ENCODE measurements around the gene SNX11.

The SNX11 gene

GRCh38 chr17:48101012-48101720 lies 6.4 kb upstream of the SNX11 start, which contains the start of gene CBX1:
TSS of gene CBX1 (minus strand) at chr17:48101478. CDS start at chr17:48077004, 24,474 bp downstream.
- H3K27ac ChIP-seq (ENCODE audit: low read depth, low read length, poor library complexity, severe bottlenecking): peak within 1 kb of the TSS; percentile 47
- H4K20me1 ChIP-seq (ENCODE audit: insufficient read depth, low read length): no peaks in the 10 kb centered on the region
- peaks cover 21% of the 10 kb centered on the region for H3K4me1 ChIP-seq (ENCODE audit: insufficient read depth, low read length, severe bottlenecking)
- no peaks in the 10 kb centered on the region for H3K27me3 ChIP-seq (ENCODE audit: insufficient read depth, low read length)
- H3K9ac ChIP-seq (ENCODE audit: low read length): peak within 1 kb of the TSS; percentile 65
- H2AFZ ChIP-seq (ENCODE audit: low read length): no peak within 1 kb of the TSS
- H3K4me2 ChIP-seq (ENCODE audit: low read length): peak within 1 kb of the TSS; percentile 78
- H3K9me2 ChIP-seq (ENCODE audit: low read depth, low read length): no peaks in the 10 kb centered on the region
- no peaks in the 10 kb centered on the region for H3F3A ChIP-seq (ENCODE audit: insufficient read depth, low read length)
- TF ChIP-seq CTCF (IDR thresholded peaks at IDR 0.05; ENCODE audit: low read length): no peak
- TF ChIP-seq EZH2 (IDR thresholded peaks at IDR 0.05; ENCODE audit: borderline replicate concordance, low read length): no peak
- H3K4me3 ChIP-seq (ENCODE audit: low read depth, low read length, poor library complexity, severe bottlenecking): peak within 1 kb of the TSS; percentile 75
- peaks cover 3% of the 10 kb centered on the region for H3K9me3 ChIP-seq (ENCODE audit: low read length)
- H3K36me3 ChIP-seq (ENCODE audit: insufficient read depth, low read length): no peaks in the 10 kb centered on the region
- H3K79me2 ChIP-seq (ENCODE audit: insufficient read depth, low read length): peaks cover 17% of the 10 kb centered on the region

GRCh38 chr17:48102043-48102750 lies 5.4 kb upstream of the SNX11 start:
- no peak overlapping the region for H2AFZ ChIP-seq (ENCODE audit: low read length)
- no peaks in the 10 kb centered on the region for H3K27me3 ChIP-seq (ENCODE audit: insufficient read depth, low read length)
- H3K27ac ChIP-seq (ENCODE audit: low read depth, low read length, poor library complexity, severe bottlenecking): no peak overlapping the region
- H3K9me3 ChIP-seq (ENCODE audit: low read length): peaks cover 3% of the 10 kb centered on the region
- no peaks in the 10 kb centered on the region for H3F3A ChIP-seq (ENCODE audit: insufficient read depth, low read length)
- no peaks in the 10 kb centered on the region for H4K20me1 ChIP-seq (ENCODE audit: insufficient read depth, low read length)
- H3K4me3 ChIP-seq (ENCODE audit: low read depth, low read length, poor library complexity, severe bottlenecking): peak overlapping the region; percentile 75
- 0 out of 2 replicates have a peak overlapping the region, but pooled peaks have one; percentile 65 for H3K9ac ChIP-seq (ENCODE audit: low read length)
- peaks cover 26% of the 10 kb centered on the region for H3K4me1 ChIP-seq (ENCODE audit: insufficient read depth, low read length, severe bottlenecking)
- no peak for TF ChIP-seq CTCF (IDR thresholded peaks at IDR 0.05; ENCODE audit: low read length)
- no peak for TF ChIP-seq EZH2 (IDR thresholded peaks at IDR 0.05; ENCODE audit: borderline replicate concordance, low read length)
- H3K36me3 ChIP-seq (ENCODE audit: insufficient read depth, low read length): no peaks in the 10 kb centered on the region
- H3K9me2 ChIP-seq (ENCODE audit: low read depth, low read length): no peaks in the 10 kb centered on the region
- H3K4me2 ChIP-seq (ENCODE audit: low read length): peak overlapping the region; percentile 78
- peaks cover 15% of the 10 kb centered on the region for H3K79me2 ChIP-seq (ENCODE audit: insufficient read depth, low read length)

GRCh38 chr17:48102798-48103715 lies 4.5 kb upstream of the SNX11 start:
- Histone ChIP-seq H3K4me2 (ENCODE audit: low read length) (no peak overlapping the region), H3K27me3 (ENCODE audit: insufficient read depth, low read length) (no peaks in the 10 kb centered on the region), H2AFZ (ENCODE audit: low read length) (no peak overlapping the region), H3K4me1 (ENCODE audit: insufficient read depth, low read length, severe bottlenecking) (peaks cover 20% of the 10 kb centered on the region), H4K20me1 (ENCODE audit: insufficient read depth, low read length) (no peaks in the 10 kb centered on the region), H3K79me2 (ENCODE audit: insufficient read depth, low read length) (peaks cover 11% of the 10 kb centered on the region; the same call in 1 of the 2 replicates), H3K27ac (ENCODE audit: low read depth, low read length, poor library complexity, severe bottlenecking) (no peak overlapping the region), H3K9ac (ENCODE audit: low read length) (no peak overlapping the region), H3K9me2 (ENCODE audit: low read depth, low read length) (no peaks in the 10 kb centered on the region), H3F3A (ENCODE audit: insufficient read depth, low read length) (no peaks in the 10 kb centered on the region), H3K36me3 (ENCODE audit: insufficient read depth, low read length) (no peaks in the 10 kb centered on the region), H3K4me3 (ENCODE audit: low read depth, low read length, poor library complexity, severe bottlenecking) (no peak overlapping the region), H3K9me3 (ENCODE audit: low read length) (peaks cover 3% of the 10 kb centered on the region)
- TF ChIP-seq EZH2 (IDR thresholded peaks at IDR 0.05; ENCODE audit: borderline replicate concordance, low read length) (no peak), CTCF (IDR thresholded peaks at IDR 0.05; ENCODE audit: low read length) (no peak)

All from OCI-LY1 (cell line).